ENCODE data around the gene BMI1. TPM values are rescaled to one million over a fixed set of nuclear protein-coding genes. Genes with fewer than 3 reads are reported as not detected.
A peak's percentile ranks its signal among the peaks of the same experiment; 100 is the strongest.

Gene BMI1
- total and polyA plus RNA-seq, 8 donors, result 10.6 to 33.9 (median 22.0) TPM

- peak overlapping the region; percentile 59 to 87 (median 84) for H3K4me3 ChIP-seq
- H3K9me3 ChIP-seq, result no peaks in the 10 kb centered on the region
- WGBS, 2 donors, result 1% methylated on average over 28 to 53 of the region's 53 CpGs
- ATAC-seq, result peak in 3 of 4 donors; percentile 1 to 13 (median 9)
- peaks cover 10 to 14% (median 11%) of the 10 kb centered on the region in 3 donors for H3K4me1 ChIP-seq
- FAIRE-seq, result peak; percentile 9
- H3K36me3 ChIP-seq, result no peaks in the 10 kb centered on the region
- no peak for TF ChIP-seq CTCF (IDR thresholded peaks at IDR 0.05)
- no peak for DNase-seq
- peaks cover 0 to 11% (median 0%) of the 10 kb centered on the region in 4 donors for H3K27me3 ChIP-seq
- intact Hi-C loops (cut with DNase I), result loop anchor here in 1 of 3 donors (10.0 kb wide), 1 partner anchor 71 kb away; no protein-coding TSS in a partner anchor
- peak overlapping the region; percentile 83 to 97 (median 91) for H3K27ac ChIP-seq
Observed at GRCh38 chr10:22315455-22316285, 5.2 kb upstream of the BMI1 start.

GRCh38 chr10:22316286-22317075, 4.4 kb upstream of the BMI1 start, which contains the start of gene COMMD3:
COMMD3 (plus strand) TSS chr10:22316388; CDS start chr10:22316418, 30 bp downstream.
- ATAC-seq, result peak; percentile 84 to 92 (median 86)
- 0% methylated on average over 44 to 63 of the region's 63 CpGs for WGBS, 2 donors
- no peaks in the 10 kb centered on the region for H3K9me3 ChIP-seq
- intact Hi-C loops (cut with DNase I), result loop anchor here in 1 of 3 donors (10.0 kb wide), 1 partner anchor 72 kb away; no protein-coding TSS in a partner anchor
- H3K27me3 ChIP-seq, result peaks cover 0 to 5% (median 0%) of the 10 kb centered on the region in 4 donors
- peak within 1 kb of the TSS; percentile 83 to 97 (median 91) for H3K27ac ChIP-seq
- DNase-seq, result peak; percentile 81 to 93 (median 85)
- peak within 1 kb of the TSS; percentile 59 to 87 (median 84) for H3K4me3 ChIP-seq
- FAIRE-seq, result no peak
- TF ChIP-seq CTCF (IDR thresholded peaks at IDR 0.05), result no peak
- peaks cover 10 to 14% (median 11%) of the 10 kb centered on the region in 3 donors for H3K4me1 ChIP-seq
- H3K36me3 ChIP-seq, result no peaks in the 10 kb centered on the region

- H3K4me1 ChIP-seq, result peaks cover 10 to 14% (median 11%) of the 10 kb centered on the region in 3 donors
- intact Hi-C loops (cut with DNase I), result loop anchor here in 1 of 3 donors (10.0 kb wide), 1 partner anchor 72 kb away; no protein-coding TSS in a partner anchor
- DNase-seq (no peak), FAIRE-seq (no peak), ATAC-seq (peak in 1 of 4 donors; percentile 41)
- peak overlapping the region; percentile 59 to 84 (median 76) for H3K4me3 ChIP-seq
- no peaks in the 10 kb centered on the region for H3K9me3 ChIP-seq
- H3K27ac ChIP-seq, result peak overlapping the region; percentile 83 to 97 (median 91)
- WGBS, 2 donors, result 4 to 6% methylated on average over 9 of the region's 9 CpGs
- no peak for TF ChIP-seq CTCF (IDR thresholded peaks at IDR 0.05)
- H3K36me3 ChIP-seq, result no peaks in the 10 kb centered on the region
- H3K27me3 ChIP-seq, result no peaks in the 10 kb centered on the region
Observed at GRCh38 chr10:22317076-22317370, 3.9 kb upstream of the BMI1 start.

- Histone ChIP-seq H3K4me1 (peaks cover 11 to 18% (median 12%) of the 10 kb centered on the region in 3 donors), H3K9me3 (no peaks in the 10 kb centered on the region), H3K27ac (no peak overlapping the region), H3K27me3 (no peaks in the 10 kb centered on the region), H3K36me3 (no peaks in the 10 kb centered on the region), H3K4me3 (no peak overlapping the region)
- 72 to 74% methylated on average over 6 of the region's 6 CpGs for WGBS, 2 donors
- no peak for TF ChIP-seq CTCF (IDR thresholded peaks at IDR 0.05)
- no peak for DNase-seq
- no peak for ATAC-seq
- intact Hi-C loops (cut with DNase I), result loop anchor here in 1 of 3 donors (10.0 kb wide), 1 partner anchor 73 kb away; no protein-coding TSS in a partner anchor
- no peak for FAIRE-seq
Observed at GRCh38 chr10:22317771-22318565, 2.9 kb upstream of the BMI1 start.

Data from pancreas (tissue), 10 donors.